HUES64 (cell line): Measurements from ENCODE around the gene PLLP.

Source experiments
- H3K27ac ChIP-seq: 2 replicates; pipeline ENCODE4 v1.7.0; 2013; ENCODE audit warnings: low read depth, low read length, inconsistent platforms
- H3K27me3 ChIP-seq: 2 replicates; pipeline ENCODE4 v1.6.1; 2013; ENCODE audit warnings: mild to moderate bottlenecking, low read length; ENCODE audit not compliant: insufficient read depth
- H3K36me3 ChIP-seq: 2 replicates; pipeline ENCODE4 v1.6.1; 2013; ENCODE audit warnings: mild to moderate bottlenecking, low read length; ENCODE audit not compliant: insufficient read depth
- H3K4me1 ChIP-seq: 2 replicates; pipeline ENCODE4 v1.6.1; 2013; ENCODE audit warnings: mild to moderate bottlenecking, low read length, moderate library complexity; ENCODE audit not compliant: insufficient read depth
- H3K4me3 ChIP-seq: 2 replicates; pipeline ENCODE4 v1.5.1; 2013; ENCODE audit warnings: mild to moderate bottlenecking, low read length, moderate library complexity
- H3K9ac ChIP-seq: 2 replicates; pipeline ENCODE4 v1.6.1; 2013; ENCODE audit warnings: mild to moderate bottlenecking, low read depth, low read length
- H3K9me3 ChIP-seq: 2 replicates; pipeline ENCODE4 v1.6.1; 2013; ENCODE audit warnings: low read depth, low read length; ENCODE audit not compliant: insufficient read depth
- WGBS: fragments of 150-250, 120-280 bp; methylation state at CpG from one replicate; pipeline ENCODE4 v1.1.7; 2013; ENCODE audit warnings: missing lambda C conversion rate; 5-methylcytosine and 5-hydroxymethylcytosine counted together

Gene PLLP

DNA sequence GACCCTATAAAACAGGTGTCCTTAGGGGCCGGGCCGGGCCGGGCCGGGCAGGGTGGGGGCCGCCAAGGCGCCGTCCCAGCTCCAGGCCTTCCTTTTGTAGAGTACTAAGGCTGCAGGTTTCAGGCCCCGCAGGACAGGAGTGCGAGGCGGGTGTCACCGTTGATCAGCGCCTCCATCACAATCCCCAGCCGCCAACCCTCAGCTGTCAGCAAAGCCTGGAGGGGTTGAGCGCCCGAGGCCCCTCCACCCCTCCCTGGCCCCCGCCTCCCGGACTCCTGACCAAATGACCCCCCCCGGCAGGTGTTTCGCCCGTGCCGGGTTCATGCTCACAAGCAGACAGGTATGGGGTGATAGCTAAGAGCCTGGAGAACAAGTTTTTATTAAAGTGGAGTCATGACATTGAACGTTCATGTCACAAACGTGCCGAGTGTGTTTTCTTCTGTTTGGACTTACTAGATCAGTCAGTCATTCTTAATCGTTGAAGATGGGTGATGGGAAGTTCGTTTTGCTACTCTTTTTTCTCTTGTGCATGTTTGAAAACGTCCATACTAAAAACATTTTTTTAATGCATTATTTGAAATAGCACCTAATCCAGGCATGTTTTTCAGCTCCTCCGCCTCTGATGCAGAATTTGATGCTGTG is 38.9 kb downstream of the PLLP start:
- no peaks in the 10 kb centered on the region for H3K9me3 ChIP-seq
- 11% methylated on average over 24 of the region's 28 CpGs for WGBS
- H3K36me3 ChIP-seq: peaks cover 15% of the 10 kb centered on the region; the same call in 1 of the 2 replicates
- peak overlapping the region; percentile 70 for H3K9ac ChIP-seq
- peak overlapping the region; percentile 65; the same call in 1 of the 2 replicates for H3K27ac ChIP-seq
- peak overlapping the region; percentile 66 for H3K4me3 ChIP-seq
- peaks cover 6% of the 10 kb centered on the region; the same call in 1 of the 2 replicates for H3K27me3 ChIP-seq
- peaks cover 6% of the 10 kb centered on the region; the same call in 1 of the 2 replicates for H3K4me1 ChIP-seq

DNA sequence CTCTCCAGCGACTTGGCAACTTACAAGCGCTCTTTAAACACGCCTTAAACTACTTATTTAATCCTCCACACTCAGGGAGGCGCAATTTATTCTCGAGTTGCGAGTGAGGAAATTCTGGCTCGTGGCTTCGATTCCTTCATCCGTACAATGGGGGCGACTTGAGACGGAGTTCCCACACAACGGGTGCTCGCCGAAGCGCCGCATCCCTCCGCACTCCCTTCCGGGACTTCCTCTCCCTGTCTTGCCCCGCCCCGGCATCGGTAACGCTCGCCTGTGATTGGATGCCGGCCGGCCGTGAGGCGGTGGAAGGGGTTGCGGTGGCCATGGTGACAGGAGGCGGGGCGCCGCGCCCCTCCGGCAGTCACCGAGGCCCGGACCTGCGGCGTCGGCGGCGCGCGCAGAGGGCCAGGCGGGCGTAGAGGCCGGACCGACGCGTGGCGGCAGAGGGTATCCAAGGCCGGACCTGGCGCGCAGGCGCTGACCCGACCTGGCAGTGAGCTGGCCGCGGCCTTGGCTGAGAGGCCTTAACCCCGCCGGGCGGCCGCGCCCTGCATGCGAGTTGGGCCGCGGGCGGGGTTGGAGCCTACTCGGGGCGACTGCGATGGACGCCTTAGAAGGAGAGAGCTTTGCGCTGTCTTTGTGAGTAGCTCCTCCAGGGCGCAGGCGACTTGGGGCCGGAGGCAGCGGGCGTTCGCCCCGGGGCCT is 39.6 kb downstream of the PLLP start, which contains the start of gene ARL2BP:
Gene ARL2BP, plus strand, starts transcription at position 493 of the 705 bp plus-strand sequence. Its CDS starts 109 bp downstream, at position 602.
- Histone ChIP-seq H3K4me1 (peaks cover 6% of the 10 kb centered on the region; the same call in 1 of the 2 replicates), H3K27ac (peak within 1 kb of the TSS; percentile 65; the same call in 1 of the 2 replicates), H3K9ac (peak within 1 kb of the TSS; percentile 70), H3K36me3 (peaks cover 20% of the 10 kb centered on the region), H3K9me3 (no peaks in the 10 kb centered on the region), H3K27me3 (peaks cover 6% of the 10 kb centered on the region; the same call in 1 of the 2 replicates), H3K4me3 (peak within 1 kb of the TSS; percentile 66)
- WGBS: under 1% methylated on average over 77 of the region's 77 CpGs

GRCh38 chr16:57244463-57244766 is 40.1 kb downstream of the PLLP start:
- Histone ChIP-seq H3K4me1 (peaks cover 6% of the 10 kb centered on the region; the same call in 1 of the 2 replicates), H3K9ac (peak overlapping the region; percentile 25), H3K4me3 (peak overlapping the region; percentile 66), H3K27ac (0 out of 2 replicates have a peak overlapping the region, but pooled peaks have one; percentile 21), H3K9me3 (no peaks in the 10 kb centered on the region), H3K36me3 (peaks cover 25% of the 10 kb centered on the region), H3K27me3 (peaks cover 6% of the 10 kb centered on the region; the same call in 1 of the 2 replicates)
- 25% methylated on average over 9 of the region's 9 CpGs for WGBS

DNA sequence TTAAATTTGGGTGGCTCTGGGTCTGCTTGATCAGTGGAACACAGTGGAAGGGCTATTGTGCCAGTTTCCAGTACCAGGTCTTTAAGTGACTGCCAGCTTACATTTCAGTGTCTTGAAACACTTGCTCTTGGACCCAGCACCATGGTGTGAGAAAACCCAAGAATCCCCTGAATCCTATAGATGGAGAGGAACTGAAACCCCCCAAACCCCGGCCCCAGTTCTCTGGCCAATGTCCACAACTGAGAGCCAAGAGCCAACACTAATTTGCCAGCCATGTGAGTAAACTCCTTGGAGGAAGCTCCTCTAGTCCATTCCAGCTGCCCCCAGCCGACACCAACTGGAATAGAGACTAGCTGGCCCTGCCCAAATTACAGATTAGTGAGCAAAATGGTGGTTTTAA is 41.8 kb downstream of the PLLP start:
- H3K27me3 ChIP-seq: peaks cover 6% of the 10 kb centered on the region; the same call in 1 of the 2 replicates
- WGBS: 80% methylated on average over 2 of the region's 2 CpGs

GRCh38 chr16:57240851-57241250 is 43.6 kb downstream of the PLLP start:
- WGBS: 91% methylated on average over 2 of the region's 2 CpGs
- H3K9me3 ChIP-seq: no peaks in the 10 kb centered on the region
- no peak overlapping the region for H3K9ac ChIP-seq
- no peak overlapping the region for H3K4me3 ChIP-seq
- H3K27ac ChIP-seq: no peak overlapping the region
- peaks cover 40% of the 10 kb centered on the region for H3K36me3 ChIP-seq
- peaks cover 2% of the 10 kb centered on the region; the same call in 1 of the 2 replicates for H3K4me1 ChIP-seq
- H3K27me3 ChIP-seq: peaks cover 2% of the 10 kb centered on the region; the same call in 1 of the 2 replicates

More for the DNA sequence above, 41.8 kb downstream of the PLLP start:
- Histone ChIP-seq H3K9ac (no peak overlapping the region), H3K4me1 (peaks cover 6% of the 10 kb centered on the region; the same call in 1 of the 2 replicates), H3K36me3 (peaks cover 32% of the 10 kb centered on the region), H3K4me3 (no peak overlapping the region), H3K9me3 (no peaks in the 10 kb centered on the region), H3K27ac (no peak overlapping the region)

GRCh38 chr16:57239107-57239506 is 45.4 kb downstream of the PLLP start:
- Histone ChIP-seq H3K4me3 (no peak overlapping the region), H3K9me3 (no peaks in the 10 kb centered on the region), H3K27me3 (no peaks in the 10 kb centered on the region), H3K4me1 (no peaks in the 10 kb centered on the region; the same call in 1 of the 2 replicates), H3K27ac (no peak overlapping the region), H3K9ac (no peak overlapping the region), H3K36me3 (peaks cover 58% of the 10 kb centered on the region)
- WGBS: 81% methylated on average over 2 of the region's 2 CpGs

GRCh38 chr16:57238682-57239081 is 45.8 kb downstream of the PLLP start:
- Histone ChIP-seq H3K27me3 (no peaks in the 10 kb centered on the region), H3K36me3 (peaks cover 62% of the 10 kb centered on the region), H3K9me3 (no peaks in the 10 kb centered on the region), H3K4me3 (no peak overlapping the region), H3K9ac (no peak overlapping the region), H3K4me1 (no peaks in the 10 kb centered on the region; the same call in 1 of the 2 replicates), H3K27ac (no peak overlapping the region)
- WGBS: 97% methylated on average over 2 of the region's 2 CpGs

DNA sequence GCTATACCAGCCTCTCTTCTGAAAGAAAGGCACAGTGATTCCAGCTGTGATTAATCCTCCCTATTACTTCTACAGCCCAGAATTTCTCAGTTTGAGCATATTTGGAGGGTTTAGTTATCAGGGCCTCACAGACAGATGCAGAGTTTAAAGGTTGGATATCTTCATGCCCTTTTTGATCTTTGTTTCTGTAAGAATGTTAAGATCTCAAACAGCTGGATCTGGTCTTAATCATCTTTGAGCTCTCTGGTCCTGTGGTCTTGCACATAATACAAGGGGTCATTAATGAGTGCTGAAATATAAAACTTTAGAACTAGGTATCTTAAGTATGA is 48.5 kb downstream of the PLLP start:
- Histone ChIP-seq H3K36me3 (peaks cover 89% of the 10 kb centered on the region), H3K27ac (no peak overlapping the region), H3K27me3 (no peaks in the 10 kb centered on the region), H3K4me3 (no peak overlapping the region), H3K9ac (no peak overlapping the region), H3K4me1 (no peaks in the 10 kb centered on the region; the same call in 1 of the 2 replicates), H3K9me3 (no peaks in the 10 kb centered on the region)

GRCh38 chr16:57235128-57236021 is 49.1 kb downstream of the PLLP start:
- Histone ChIP-seq H3K9ac (no peak overlapping the region), H3K4me3 (no peak overlapping the region), H3K27me3 (no peaks in the 10 kb centered on the region), H3K9me3 (no peaks in the 10 kb centered on the region), H3K27ac (no peak overlapping the region), H3K36me3 (peaks cover 94% of the 10 kb centered on the region), H3K4me1 (no peaks in the 10 kb centered on the region; the same call in 1 of the 2 replicates)
- 87% methylated on average over 7 of the region's 8 CpGs for WGBS

- H3K36me3 ChIP-seq: peaks cover 95% of the 10 kb centered on the region
Measured at GRCh38 chr16:57234707-57235092, 49.8 kb downstream of the PLLP start.

More at GRCh38 chr16:57234707-57235092, 49.8 kb downstream of the PLLP start:
- no peak overlapping the region for H3K27ac ChIP-seq
- no peaks in the 10 kb centered on the region for H3K9me3 ChIP-seq
- no peak overlapping the region for H3K4me3 ChIP-seq
- H3K27me3 ChIP-seq: no peaks in the 10 kb centered on the region
- H3K9ac ChIP-seq: no peak overlapping the region
- no peaks in the 10 kb centered on the region; the same call in 1 of the 2 replicates for H3K4me1 ChIP-seq
